ENCODE results near the gene AFP.

The AFP gene

GRCh38 chr4:73413294-73413755, 22.7 kb upstream of the AFP start:
- Histone ChIP-seq H3K27me3 (ENCODE audit: insufficient read depth, poor library complexity, severe bottlenecking) (peaks cover 2% of the 10 kb centered on the region), H3K4me3 (ENCODE audit: severe bottlenecking) (no peak overlapping the region), H3K9me3 (ENCODE audit: severe bottlenecking) (no peaks in the 10 kb centered on the region), H3K27ac (ENCODE audit: poor library complexity, severe bottlenecking) (no peak overlapping the region), H3K4me1 (ENCODE audit: insufficient read depth, poor library complexity, severe bottlenecking) (no peaks in the 10 kb centered on the region), H3K36me3 (ENCODE audit: low read depth) (no peaks in the 10 kb centered on the region)
- ATAC-seq (ENCODE audit: low read depth) = no peak
- no peak for DNase-seq (ENCODE audit: low spot score)
- TF ChIP-seq, protein P1, sequence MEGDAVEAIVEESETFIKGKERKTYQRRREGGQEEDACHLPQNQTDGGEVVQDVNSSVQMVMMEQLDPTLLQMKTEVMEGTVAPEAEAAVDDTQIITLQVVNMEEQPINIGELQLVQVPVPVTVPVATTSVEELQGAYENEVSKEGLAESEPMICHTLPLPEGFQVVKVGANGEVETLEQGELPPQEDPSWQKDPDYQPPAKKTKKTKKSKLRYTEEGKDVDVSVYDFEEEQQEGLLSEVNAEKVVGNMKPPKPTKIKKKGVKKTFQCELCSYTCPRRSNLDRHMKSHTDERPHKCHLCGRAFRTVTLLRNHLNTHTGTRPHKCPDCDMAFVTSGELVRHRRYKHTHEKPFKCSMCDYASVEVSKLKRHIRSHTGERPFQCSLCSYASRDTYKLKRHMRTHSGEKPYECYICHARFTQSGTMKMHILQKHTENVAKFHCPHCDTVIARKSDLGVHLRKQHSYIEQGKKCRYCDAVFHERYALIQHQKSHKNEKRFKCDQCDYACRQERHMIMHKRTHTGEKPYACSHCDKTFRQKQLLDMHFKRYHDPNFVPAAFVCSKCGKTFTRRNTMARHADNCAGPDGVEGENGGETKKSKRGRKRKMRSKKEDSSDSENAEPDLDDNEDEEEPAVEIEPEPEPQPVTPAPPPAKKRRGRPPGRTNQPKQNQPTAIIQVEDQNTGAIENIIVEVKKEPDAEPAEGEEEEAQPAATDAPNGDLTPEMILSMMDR (IDR thresholded peaks at IDR 0.05; ENCODE audit: poor library complexity, severe bottlenecking) = no peak

- no peak for ATAC-seq (ENCODE audit: low read depth)
- H3K36me3 ChIP-seq (ENCODE audit: low read depth) = no peaks in the 10 kb centered on the region
- H3K4me1 ChIP-seq (ENCODE audit: insufficient read depth, poor library complexity, severe bottlenecking) = no peaks in the 10 kb centered on the region
- H3K27me3 ChIP-seq (ENCODE audit: insufficient read depth, poor library complexity, severe bottlenecking) = peaks cover 2% of the 10 kb centered on the region
- no peaks in the 10 kb centered on the region for H3K9me3 ChIP-seq (ENCODE audit: severe bottlenecking)
- no peak overlapping the region for H3K4me3 ChIP-seq (ENCODE audit: severe bottlenecking)
- H3K27ac ChIP-seq (ENCODE audit: poor library complexity, severe bottlenecking) = no peak overlapping the region
- TF ChIP-seq, protein P1 (IDR thresholded peaks at IDR 0.05; ENCODE audit: poor library complexity, severe bottlenecking) = no peak
- DNase-seq (ENCODE audit: low spot score) = no peak
Observed at GRCh38 chr4:73414936-73415271, 21.1 kb upstream of the AFP start.

GRCh38 chr4:73415807-73416238, 20.2 kb upstream of the AFP start:
- ATAC-seq (ENCODE audit: low read depth) (no peak), DNase-seq (ENCODE audit: low spot score) (no peak)
- Histone ChIP-seq H3K4me3 (ENCODE audit: severe bottlenecking) (no peak overlapping the region), H3K9me3 (ENCODE audit: severe bottlenecking) (no peaks in the 10 kb centered on the region), H3K4me1 (ENCODE audit: insufficient read depth, poor library complexity, severe bottlenecking) (no peaks in the 10 kb centered on the region), H3K27me3 (ENCODE audit: insufficient read depth, poor library complexity, severe bottlenecking) (peaks cover 4% of the 10 kb centered on the region), H3K36me3 (ENCODE audit: low read depth) (no peaks in the 10 kb centered on the region), H3K27ac (ENCODE audit: poor library complexity, severe bottlenecking) (no peak overlapping the region)
- TF ChIP-seq, protein P1 (IDR thresholded peaks at IDR 0.05; ENCODE audit: poor library complexity, severe bottlenecking) = no peak

- H3K9me3 ChIP-seq (ENCODE audit: severe bottlenecking) = no peaks in the 10 kb centered on the region
- H3K4me3 ChIP-seq (ENCODE audit: severe bottlenecking) = no peak overlapping the region
- DNase-seq (ENCODE audit: low spot score) = no peak
- H3K36me3 ChIP-seq (ENCODE audit: low read depth) = no peaks in the 10 kb centered on the region
- TF ChIP-seq, protein P1 (IDR thresholded peaks at IDR 0.05; ENCODE audit: poor library complexity, severe bottlenecking) = no peak
- no peak overlapping the region for H3K27ac ChIP-seq (ENCODE audit: poor library complexity, severe bottlenecking)
- no peaks in the 10 kb centered on the region for H3K4me1 ChIP-seq (ENCODE audit: insufficient read depth, poor library complexity, severe bottlenecking)
- ATAC-seq (ENCODE audit: low read depth) = no peak
- peaks cover 4% of the 10 kb centered on the region for H3K27me3 ChIP-seq (ENCODE audit: insufficient read depth, poor library complexity, severe bottlenecking)
Observed at GRCh38 chr4:73416423-73417087, 19.5 kb upstream of the AFP start.

DNA sequence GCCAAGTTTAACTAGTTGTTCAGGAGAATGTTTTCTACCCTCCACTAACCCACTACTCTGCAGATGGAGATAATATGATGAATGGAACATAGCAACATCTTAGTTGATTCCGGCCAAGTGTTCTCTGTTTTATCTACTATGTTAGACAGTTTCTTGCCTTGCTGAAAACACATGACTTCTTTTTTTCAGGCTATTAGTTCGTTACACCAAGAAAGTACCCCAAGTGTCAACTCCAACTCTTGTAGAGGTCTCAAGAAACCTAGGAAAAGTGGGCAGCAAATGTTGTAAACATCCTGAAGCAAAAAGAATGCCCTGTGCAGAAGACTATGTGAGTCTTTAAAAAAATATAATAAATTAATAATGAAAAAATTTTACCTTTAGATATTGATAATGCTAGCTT, 18.7 kb upstream of the AFP start:
- Histone ChIP-seq H3K27ac (ENCODE audit: poor library complexity, severe bottlenecking) (no peak overlapping the region), H3K9me3 (ENCODE audit: severe bottlenecking) (no peaks in the 10 kb centered on the region), H3K36me3 (ENCODE audit: low read depth) (no peaks in the 10 kb centered on the region), H3K4me1 (ENCODE audit: insufficient read depth, poor library complexity, severe bottlenecking) (no peaks in the 10 kb centered on the region), H3K4me3 (ENCODE audit: severe bottlenecking) (no peak overlapping the region), H3K27me3 (ENCODE audit: insufficient read depth, poor library complexity, severe bottlenecking) (peaks cover 4% of the 10 kb centered on the region)
- no peak for DNase-seq (ENCODE audit: low spot score)
- TF ChIP-seq, protein P1 (IDR thresholded peaks at IDR 0.05; ENCODE audit: poor library complexity, severe bottlenecking) = no peak
- no peak for ATAC-seq (ENCODE audit: low read depth)

Measured in RWPE2 (cell line).